Measurements from ENCODE around the gene HBD. TPM values are rescaled to one million over a fixed set of nuclear protein-coding genes. Genes with fewer than 3 reads are reported as not detected.

The HBD gene
- total RNA-seq, 1 experiment from 2014 or later = not detected

DNA sequence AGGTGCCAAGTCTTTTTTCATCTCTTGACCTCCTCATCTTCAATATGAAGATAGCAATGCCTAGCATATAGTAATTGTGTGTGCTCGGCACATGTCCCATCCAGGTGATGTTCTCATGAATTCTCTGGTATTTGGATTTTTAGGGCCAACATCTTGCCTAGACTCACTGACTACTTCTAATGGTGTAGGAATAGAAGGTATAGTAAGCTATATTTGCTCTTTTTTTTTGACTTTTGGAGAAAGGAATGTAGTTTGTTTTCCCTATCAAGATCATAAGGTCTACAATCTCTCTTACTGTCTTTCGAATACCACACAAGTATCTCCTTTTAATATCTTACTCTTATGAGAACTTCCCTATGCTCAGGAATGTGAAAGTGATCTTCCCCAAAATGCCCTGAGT is 3.2 kb downstream of the HBD start:
- TF ChIP-seq, protein P1, sequence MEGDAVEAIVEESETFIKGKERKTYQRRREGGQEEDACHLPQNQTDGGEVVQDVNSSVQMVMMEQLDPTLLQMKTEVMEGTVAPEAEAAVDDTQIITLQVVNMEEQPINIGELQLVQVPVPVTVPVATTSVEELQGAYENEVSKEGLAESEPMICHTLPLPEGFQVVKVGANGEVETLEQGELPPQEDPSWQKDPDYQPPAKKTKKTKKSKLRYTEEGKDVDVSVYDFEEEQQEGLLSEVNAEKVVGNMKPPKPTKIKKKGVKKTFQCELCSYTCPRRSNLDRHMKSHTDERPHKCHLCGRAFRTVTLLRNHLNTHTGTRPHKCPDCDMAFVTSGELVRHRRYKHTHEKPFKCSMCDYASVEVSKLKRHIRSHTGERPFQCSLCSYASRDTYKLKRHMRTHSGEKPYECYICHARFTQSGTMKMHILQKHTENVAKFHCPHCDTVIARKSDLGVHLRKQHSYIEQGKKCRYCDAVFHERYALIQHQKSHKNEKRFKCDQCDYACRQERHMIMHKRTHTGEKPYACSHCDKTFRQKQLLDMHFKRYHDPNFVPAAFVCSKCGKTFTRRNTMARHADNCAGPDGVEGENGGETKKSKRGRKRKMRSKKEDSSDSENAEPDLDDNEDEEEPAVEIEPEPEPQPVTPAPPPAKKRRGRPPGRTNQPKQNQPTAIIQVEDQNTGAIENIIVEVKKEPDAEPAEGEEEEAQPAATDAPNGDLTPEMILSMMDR (IDR thresholded peaks at IDR 0.05; ENCODE audit: insufficient read depth in 1 of 2, low read depth in 1 of 2, low read length in 1 of 2, severe bottlenecking in 1 of 2, unreplicated experiment in 1 of 2) = no peak
- Mint-ChIP-seq H3K9me3 (ENCODE audit: unreplicated experiment) (no peaks in the 10 kb centered on the region), H3K4me1 (ENCODE audit: low read depth, unreplicated experiment) (no peaks in the 10 kb centered on the region), H3K36me3 (ENCODE audit: insufficient read depth, unreplicated experiment) (no peaks in the 10 kb centered on the region), H3K27ac (ENCODE audit: unreplicated experiment) (no peak overlapping the region), H3K4me3 (ENCODE audit: unreplicated experiment) (no peak overlapping the region), H3K27me3 (ENCODE audit: insufficient read depth, unreplicated experiment) (peaks cover 9% of the 10 kb centered on the region)
- DNase-seq = no peak
- BruUV-seq (replicated peaks) = no TSS peak
- POLR2A ChIA-PET = no interaction called here
- Histone ChIP-seq H3K4me1 (no peaks in the 10 kb centered on the region), H3K36me3 (ENCODE audit: control insufficient read depth, insufficient read depth, low read length) (no peaks in the 10 kb centered on the region), H3K27me3 (replicated peaks; ENCODE audit: control insufficient read depth, insufficient read depth, low read length) (no peaks in the 10 kb centered on the region), H3K4me3 (ENCODE audit: low read depth, low read length) (no peak overlapping the region), H3K9me3 (no peaks in the 10 kb centered on the region)
- intact Hi-C loops (cut with micrococcal nuclease; ENCODE audit: unreplicated experiment) = no loop called here
- CTCF ChIA-PET = no interaction called here

DNA sequence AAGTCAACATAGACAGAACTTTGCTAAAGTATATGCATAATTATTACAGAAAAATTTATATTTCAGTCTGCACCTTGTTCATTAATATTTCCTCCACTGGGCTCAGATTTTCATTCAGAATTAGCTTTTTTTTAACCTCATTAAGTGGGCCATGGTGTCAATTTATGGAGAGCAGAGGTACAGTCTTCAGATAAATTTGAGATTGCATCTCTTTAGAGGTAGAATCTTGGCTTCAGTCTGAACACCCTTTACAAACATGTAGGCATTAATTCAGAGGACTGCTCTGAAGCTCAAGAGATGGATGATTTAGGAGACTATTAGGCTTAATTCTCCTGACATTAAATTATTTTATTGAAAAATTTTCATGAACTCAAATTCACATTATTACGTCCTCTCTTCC is 4.0 kb downstream of the HBD start:
- no peak overlapping the region for H3K27ac Mint-ChIP-seq (ENCODE audit: unreplicated experiment)
- no peak for DNase-seq
- POLR2A ChIA-PET = no interaction called here

DNA sequence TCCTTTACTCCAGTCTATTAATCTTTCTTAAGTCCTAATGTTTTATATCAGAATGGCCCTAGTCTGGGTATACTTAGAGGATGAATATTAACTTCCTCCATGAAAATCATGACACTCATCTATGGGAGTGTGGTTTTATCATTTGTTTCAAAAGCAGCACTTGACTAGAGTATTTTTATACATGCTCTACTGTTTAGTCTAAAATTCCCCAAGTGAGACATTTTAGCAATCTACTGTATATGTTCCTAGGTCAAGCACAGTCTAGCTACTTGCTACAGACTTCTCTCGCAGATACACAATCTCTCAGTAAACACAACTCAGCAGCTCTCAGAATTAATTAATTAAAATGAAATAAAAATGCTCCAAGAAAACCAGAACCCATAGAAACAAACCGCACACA is 4.5 kb downstream of the HBD start:
- Histone ChIP-seq H3K9me3 (no peaks in the 10 kb centered on the region), H3K4me3 (ENCODE audit: low read depth, low read length) (no peak overlapping the region), H3K36me3 (ENCODE audit: control insufficient read depth, insufficient read depth, low read length) (no peaks in the 10 kb centered on the region), H3K4me1 (no peaks in the 10 kb centered on the region), H3K27me3 (replicated peaks; ENCODE audit: control insufficient read depth, insufficient read depth, low read length) (no peaks in the 10 kb centered on the region)
- H3K27ac Mint-ChIP-seq (ENCODE audit: unreplicated experiment) = no peak overlapping the region
- H3K4me3 Mint-ChIP-seq (ENCODE audit: unreplicated experiment) = no peak overlapping the region
- ChIA-PET POLR2A (no interaction called here), CTCF (no interaction called here)
- intact Hi-C loops (cut with micrococcal nuclease; ENCODE audit: unreplicated experiment) = no loop called here
- H3K4me1 Mint-ChIP-seq (ENCODE audit: low read depth, unreplicated experiment) = no peaks in the 10 kb centered on the region
- TF ChIP-seq, protein P1 (IDR thresholded peaks at IDR 0.05; ENCODE audit: insufficient read depth in 1 of 2, low read depth in 1 of 2, low read length in 1 of 2, severe bottlenecking in 1 of 2, unreplicated experiment in 1 of 2) = no peak
- no peaks in the 10 kb centered on the region for H3K36me3 Mint-ChIP-seq (ENCODE audit: insufficient read depth, unreplicated experiment)
- no TSS peak for BruUV-seq (replicated peaks)
- no peaks in the 10 kb centered on the region for H3K9me3 Mint-ChIP-seq (ENCODE audit: unreplicated experiment)
- peaks cover 4% of the 10 kb centered on the region for H3K27me3 Mint-ChIP-seq (ENCODE audit: insufficient read depth, unreplicated experiment)
- no peak for DNase-seq

More for the DNA sequence above, 4.0 kb downstream of the HBD start:
- Mint-ChIP-seq H3K4me3 (ENCODE audit: unreplicated experiment) (no peak overlapping the region), H3K4me1 (ENCODE audit: low read depth, unreplicated experiment) (no peaks in the 10 kb centered on the region), H3K9me3 (ENCODE audit: unreplicated experiment) (no peaks in the 10 kb centered on the region), H3K27me3 (ENCODE audit: insufficient read depth, unreplicated experiment) (peaks cover 6% of the 10 kb centered on the region), H3K36me3 (ENCODE audit: insufficient read depth, unreplicated experiment) (no peaks in the 10 kb centered on the region)
- Histone ChIP-seq H3K9me3 (no peaks in the 10 kb centered on the region), H3K4me1 (no peaks in the 10 kb centered on the region), H3K27me3 (replicated peaks; ENCODE audit: control insufficient read depth, insufficient read depth, low read length) (no peaks in the 10 kb centered on the region), H3K4me3 (ENCODE audit: low read depth, low read length) (no peak overlapping the region), H3K36me3 (ENCODE audit: control insufficient read depth, insufficient read depth, low read length) (no peaks in the 10 kb centered on the region)
- CTCF ChIA-PET = no interaction called here
- TF ChIP-seq, protein P1 (IDR thresholded peaks at IDR 0.05; ENCODE audit: insufficient read depth in 1 of 2, low read depth in 1 of 2, low read length in 1 of 2, severe bottlenecking in 1 of 2, unreplicated experiment in 1 of 2) = no peak
- no TSS peak for BruUV-seq (replicated peaks)
- intact Hi-C loops (cut with micrococcal nuclease; ENCODE audit: unreplicated experiment) = no loop called here

Measured in Caco-2 (cell line).